HepG2 (cell line): ENCODE results near the gene GLTPD2. TPM values are rescaled to one million over a fixed set of nuclear protein-coding genes. Genes with fewer than 3 reads are reported as not detected.

ENCODE experiments used
- CBX1 ChIP-seq: IDR thresholded peaks from one replicate; pipeline ENCODE4 v1.6.1; 2016; ENCODE audit warnings: antibody characterized with exemption, low read depth
- CCDC6 ChIP-seq: sonication (generic); formaldehyde crosslinking; IDR thresholded peaks from 2 replicates; pipeline ENCODE4 v1.8.1; 2022; ENCODE audit warnings: mild to moderate bottlenecking, missing genetic modification reagents, moderate library complexity
- EZH2 ChIP-seq: conservative IDR thresholded peaks from 2 replicates; pipeline ENCODE4 v1.6.1; 2012; ENCODE audit warnings: mild to moderate bottlenecking, low read depth, low read length, moderate library complexity
- GTF2F1 ChIP-seq: fragments of 150-350 bp; IDR thresholded peaks from 2 replicates; pipeline ENCODE4 v1.6.1; 2014; ENCODE audit warnings: low read length
- ISL2 ChIP-seq: sonication (generic); formaldehyde crosslinking; IDR thresholded peaks from 2 replicates; pipeline ENCODE4 v1.5.0; 2020; ENCODE audit warnings: missing genetic modification reagents
- KMT2A ChIP-seq: sonication (generic); formaldehyde crosslinking; IDR thresholded peaks from 2 replicates; pipeline ENCODE4 v1.4.0; 2020; ENCODE audit warnings: missing genetic modification reagents
- MAF1 ChIP-seq: sonication (generic); formaldehyde crosslinking; IDR thresholded peaks from 2 replicates; pipeline ENCODE4 v1.5.0; 2020; ENCODE audit warnings: missing genetic modification reagents, borderline replicate concordance
- RFX3 ChIP-seq: IDR thresholded peaks from 2 replicates; pipeline ENCODE4 v1.6.1; 2016; ENCODE audit warnings: missing biosample characterization, missing genetic modification reagents
- STAT5B ChIP-seq: sonication (generic); formaldehyde crosslinking; IDR thresholded peaks from 2 replicates; pipeline ENCODE4 v1.4.0; 2020; ENCODE audit warnings: missing genetic modification reagents
- THRA ChIP-seq: sonication (generic); formaldehyde crosslinking; IDR thresholded peaks from 2 replicates; pipeline ENCODE4 v1.4.0; 2020; ENCODE audit warnings: missing genetic modification reagents, borderline replicate concordance
- TRIM24 ChIP-seq: sonication (generic); formaldehyde crosslinking; IDR thresholded peaks from 2 replicates; pipeline ENCODE4 v1.8.0; 2022; ENCODE audit warnings: mild to moderate bottlenecking, missing genetic modification reagents
- XRCC5 ChIP-seq: fragments of 200-400 bp; formaldehyde crosslinking; optimal IDR thresholded peaks from 2 replicates; pipeline ENCODE3; 2017; ENCODE audit warnings: mild to moderate bottlenecking, low read length
- YEATS4 ChIP-seq: sonication (generic); formaldehyde crosslinking; IDR thresholded peaks from 2 replicates; pipeline ENCODE4 v1.4.0; 2020; ENCODE audit warnings: missing genetic modification reagents, borderline replicate concordance
- ZNF225 ChIP-seq: sonication (generic); formaldehyde crosslinking; IDR thresholded peaks from 2 replicates; pipeline ENCODE4 v1.4.0; 2020; ENCODE audit warnings: mild to moderate bottlenecking, missing genetic modification reagents
- ZNF274 ChIP-seq: sonication (generic); formaldehyde crosslinking; IDR thresholded peaks from 2 replicates; pipeline ENCODE4 v1.5.1; 2020; ENCODE audit warnings: mild to moderate bottlenecking, missing genetic modification reagents
- ZNF33B ChIP-seq: sonication (generic); formaldehyde crosslinking; IDR thresholded peaks from 2 replicates; pipeline ENCODE4 v1.5.1; 2020; ENCODE audit warnings: mild to moderate bottlenecking, missing genetic modification reagents
- ZNF550 ChIP-seq: sonication (generic); formaldehyde crosslinking; IDR thresholded peaks from 2 replicates; pipeline ENCODE4 v1.4.0; 2020; ENCODE audit warnings: mild to moderate bottlenecking, missing genetic modification reagents, borderline replicate concordance
- ZNF691 ChIP-seq: sonication (generic); formaldehyde crosslinking; IDR thresholded peaks from 2 replicates; pipeline ENCODE4 v1.4.0; 2020; ENCODE audit warnings: missing genetic modification reagents, low read depth, mild to moderate bottlenecking, borderline replicate concordance
- ZNF746 ChIP-seq: sonication (generic); formaldehyde crosslinking; IDR thresholded peaks from 2 replicates; pipeline ENCODE4 v1.8.0; 2022; ENCODE audit warnings: mild to moderate bottlenecking, missing genetic modification reagents
- polyA plus RNA-seq, 8 experiments: library from polyadenylated mRNA; depleted of rRNA in 3 of 8; stranded (reverse) in 7 of 8; unstranded in 1 of 8; fragments of >200 nt; fragmentation: Illumina TruSeq in 4 of 8; extraction: Trizol in 4 of 8; gene quantifications; 2 replicates each; pipeline versions ENCODE4 v1.2.1 to v1.2.3, GENCODE V29; 2011 to 2016; ENCODE audit warnings: low read depth in 4 of 8, missing spikeins in 1 of 8, mixed read lengths in 1 of 8; ENCODE audit not compliant: insufficient read depth in 1 of 8
- total RNA-seq, 5 experiments: library from RNA; depleted of rRNA; stranded (reverse); fragments of >200 nt; fragmentation: Illumina TruSeq; extraction: Trizol; gene quantifications; 2 replicates each; pipeline ENCODE4 v1.2.3, GENCODE V29; 2016; ENCODE audit warnings: low read depth in 1 of 5
- TF ChIP-seq, protein P1 (sequence below): IDR thresholded peaks from 2 replicates; pipeline ENCODE4 v1.6.1; 2016; ENCODE audit warnings: low read depth, missing genetic modification reagents, missing compliant biosample characterization

GLTPD2 gene
- total and polyA plus RNA-seq, 2 of the 13 experiments (the other 11 are each of a cell fraction or from before 2014, with no cell fraction given): 7.5 to 12.9 TPM

- TF ChIP-seq, protein P1, sequence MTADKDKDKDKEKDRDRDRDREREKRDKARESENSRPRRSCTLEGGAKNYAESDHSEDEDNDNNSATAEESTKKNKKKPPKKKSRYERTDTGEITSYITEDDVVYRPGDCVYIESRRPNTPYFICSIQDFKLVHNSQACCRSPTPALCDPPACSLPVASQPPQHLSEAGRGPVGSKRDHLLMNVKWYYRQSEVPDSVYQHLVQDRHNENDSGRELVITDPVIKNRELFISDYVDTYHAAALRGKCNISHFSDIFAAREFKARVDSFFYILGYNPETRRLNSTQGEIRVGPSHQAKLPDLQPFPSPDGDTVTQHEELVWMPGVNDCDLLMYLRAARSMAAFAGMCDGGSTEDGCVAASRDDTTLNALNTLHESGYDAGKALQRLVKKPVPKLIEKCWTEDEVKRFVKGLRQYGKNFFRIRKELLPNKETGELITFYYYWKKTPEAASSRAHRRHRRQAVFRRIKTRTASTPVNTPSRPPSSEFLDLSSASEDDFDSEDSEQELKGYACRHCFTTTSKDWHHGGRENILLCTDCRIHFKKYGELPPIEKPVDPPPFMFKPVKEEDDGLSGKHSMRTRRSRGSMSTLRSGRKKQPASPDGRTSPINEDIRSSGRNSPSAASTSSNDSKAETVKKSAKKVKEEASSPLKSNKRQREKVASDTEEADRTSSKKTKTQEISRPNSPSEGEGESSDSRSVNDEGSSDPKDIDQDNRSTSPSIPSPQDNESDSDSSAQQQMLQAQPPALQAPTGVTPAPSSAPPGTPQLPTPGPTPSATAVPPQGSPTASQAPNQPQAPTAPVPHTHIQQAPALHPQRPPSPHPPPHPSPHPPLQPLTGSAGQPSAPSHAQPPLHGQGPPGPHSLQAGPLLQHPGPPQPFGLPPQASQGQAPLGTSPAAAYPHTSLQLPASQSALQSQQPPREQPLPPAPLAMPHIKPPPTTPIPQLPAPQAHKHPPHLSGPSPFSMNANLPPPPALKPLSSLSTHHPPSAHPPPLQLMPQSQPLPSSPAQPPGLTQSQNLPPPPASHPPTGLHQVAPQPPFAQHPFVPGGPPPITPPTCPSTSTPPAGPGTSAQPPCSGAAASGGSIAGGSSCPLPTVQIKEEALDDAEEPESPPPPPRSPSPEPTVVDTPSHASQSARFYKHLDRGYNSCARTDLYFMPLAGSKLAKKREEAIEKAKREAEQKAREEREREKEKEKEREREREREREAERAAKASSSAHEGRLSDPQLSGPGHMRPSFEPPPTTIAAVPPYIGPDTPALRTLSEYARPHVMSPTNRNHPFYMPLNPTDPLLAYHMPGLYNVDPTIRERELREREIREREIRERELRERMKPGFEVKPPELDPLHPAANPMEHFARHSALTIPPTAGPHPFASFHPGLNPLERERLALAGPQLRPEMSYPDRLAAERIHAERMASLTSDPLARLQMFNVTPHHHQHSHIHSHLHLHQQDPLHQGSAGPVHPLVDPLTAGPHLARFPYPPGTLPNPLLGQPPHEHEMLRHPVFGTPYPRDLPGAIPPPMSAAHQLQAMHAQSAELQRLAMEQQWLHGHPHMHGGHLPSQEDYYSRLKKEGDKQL (CRISPR knock-in tag): peak; percentile 77
- TF ChIP-seq CBX1 (peak; percentile 47), ZNF746 (no peak), ZNF691 (CRISPR knock-in tag) (peak; percentile 24; the same call in 1 of the 2 replicates), STAT5B (CRISPR knock-in tag) (no peak), THRA (peak; percentile 55; the same call in 1 of the 2 replicates), ZNF274 (CRISPR knock-in tag) (peak; percentile 62; the same call in 1 of the 2 replicates), RFX3 (CRISPR knock-in tag) (no peak), XRCC5 (no peak), CCDC6 (no peak), KMT2A (peak; percentile 52; the same call in 1 of the 2 replicates), MAF1 (CRISPR knock-in tag) (peak; percentile 65; the same call in 1 of the 2 replicates), ZNF225 (CRISPR knock-in tag) (0 out of 2 replicates have a peak, but pooled peaks have one; percentile 17), ZNF550 (CRISPR knock-in tag) (no peak), TRIM24 (0 out of 2 replicates have a peak, but pooled peaks have one; percentile 47), EZH2 (no peak), YEATS4 (peak; percentile 91), ISL2 (CRISPR knock-in tag) (no peak; the same call in none of the 2 replicates), ZNF33B (CRISPR knock-in tag) (no peak; the same call in 1 of the 2 replicates), GTF2F1 (no peak)
Observed at GRCh38 chr17:4771519-4772234, 17.1 kb upstream of the GLTPD2 start, which contains the start of gene TM4SF5 (continued).
